Fibroblast of villous mesenchyme (primary cell): ENCODE measurements around the gene CLCA4. TPM values are rescaled to one million over a fixed set of nuclear protein-coding genes. Genes with fewer than 3 reads are reported as not detected.

Experiments used
- DNase-seq: peaks from one replicate; pipeline ENCODE4 v3.0.0-alpha.2; 2010; ENCODE audit warnings: low read depth
- H3K4me3 ChIP-seq: 2 replicates; pipeline ENCODE4 v1.5.1; 2011; ENCODE audit warnings: low read depth, mild to moderate bottlenecking, low read length
- CTCF ChIP-seq: IDR thresholded peaks from 2 replicates; pipeline ENCODE4 v1.5.1; 2012; ENCODE audit warnings: low read depth, mild to moderate bottlenecking, low read length; ENCODE audit not compliant: insufficient read depth
- total RNA-seq: library from RNA; depleted of rRNA; stranded (reverse); fragments of >200 nt; gene quantifications from 2 replicates; pipeline ENCODE4 v1.2.3, GENCODE V29; 2012

The CLCA4 gene
- total RNA-seq, 1 donor: not detected

- H3K4me3 ChIP-seq: no peak overlapping the region
- no peak for DNase-seq
- peak; percentile 38 for TF ChIP-seq CTCF
Measured at GRCh38 chr1:86515597-86515996, 31.3 kb upstream of the CLCA4 start.

DNA sequence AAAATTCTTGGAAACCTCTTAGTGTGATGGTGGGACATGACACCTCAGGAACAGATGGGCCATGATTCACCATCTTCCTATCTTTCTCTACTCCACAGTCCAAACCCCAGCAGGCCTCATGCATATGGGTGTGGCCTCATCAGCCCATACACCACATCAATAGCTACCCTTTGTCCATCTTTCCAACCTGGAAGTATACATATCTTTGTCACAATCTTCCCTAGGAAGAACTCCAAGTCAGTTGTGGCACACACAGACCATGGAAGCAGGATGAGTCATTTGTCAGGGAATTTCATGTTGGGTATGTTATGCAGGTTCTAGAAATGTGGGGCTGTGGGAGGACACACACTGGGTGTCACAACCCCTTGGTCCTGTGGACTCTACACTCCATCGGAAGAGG lies 30.5 kb upstream of the CLCA4 start:
- no peak for TF ChIP-seq CTCF
- no peak overlapping the region for H3K4me3 ChIP-seq
- DNase-seq: no peak

GRCh38 chr1:86517336-86517735 lies 29.5 kb upstream of the CLCA4 start:
- no peak overlapping the region for H3K4me3 ChIP-seq
- no peak for TF ChIP-seq CTCF
- DNase-seq: no peak

DNA sequence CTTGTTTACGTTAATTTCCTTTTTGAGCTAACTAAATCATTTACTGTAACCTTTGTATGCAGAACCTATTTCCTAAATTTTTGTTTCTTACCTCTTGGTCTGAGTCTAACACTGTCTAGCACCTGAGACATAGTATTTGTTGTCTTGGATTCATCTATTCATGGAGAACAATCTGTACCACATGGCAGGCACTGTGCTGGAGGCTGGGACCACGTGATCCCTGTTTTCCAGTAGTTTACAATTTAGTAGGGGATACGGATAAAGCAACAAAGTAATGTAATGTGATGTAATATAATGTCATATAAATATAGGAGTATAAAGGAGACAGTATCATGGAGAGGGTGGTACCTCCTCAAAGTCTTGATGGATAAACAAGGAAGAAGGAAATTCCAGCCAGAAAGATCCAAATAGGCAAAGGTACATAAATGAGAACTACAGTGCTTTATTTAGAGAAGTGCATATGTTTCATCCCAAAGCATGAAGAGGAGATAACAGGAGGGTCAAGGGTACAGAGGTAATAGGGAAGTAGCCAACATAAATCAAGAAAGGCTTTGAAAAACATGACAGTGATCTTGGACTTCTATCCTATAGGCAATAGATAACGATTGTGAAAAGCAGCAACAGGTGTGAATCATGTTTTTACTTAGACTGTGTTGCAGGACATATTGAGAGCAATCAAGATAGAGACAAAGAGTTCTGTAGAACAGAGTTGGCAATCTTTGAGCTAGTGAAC lies 25.9 kb upstream of the CLCA4 start:
- H3K4me3 ChIP-seq: no peak overlapping the region
- TF ChIP-seq CTCF: no peak
- no peak for DNase-seq

GRCh38 chr1:86521522-86521891 lies 25.4 kb upstream of the CLCA4 start:
- no peak for DNase-seq
- no peak overlapping the region for H3K4me3 ChIP-seq
- TF ChIP-seq CTCF: no peak

GRCh38 chr1:86522240-86522639 lies 24.6 kb upstream of the CLCA4 start:
- TF ChIP-seq CTCF: no peak
- DNase-seq: no peak
- H3K4me3 ChIP-seq: no peak overlapping the region
